Mesenchymal stem cell (in vitro differentiated cells and primary cell): ENCODE data around the gene GRB2.
"Not testable (repeated sequence)": the region's sequence is repeated elsewhere in the genome, so short reads cannot be mapped to it uniquely, and the experiment has no call there.

Experiments
- DNase-seq: peaks from one replicate; pipeline ENCODE4 v3.0.0-alpha.2; 2013
- H2AFZ ChIP-seq: one replicate; pipeline ENCODE4 v1.6.1; 2013; ENCODE audit warnings: low read depth, mild to moderate bottlenecking, control low read depth, inconsistent platforms, low read length, moderate library complexity
- H2AK5ac ChIP-seq: 2 replicates; pipeline ENCODE4 v1.6.1; 2013; ENCODE audit warnings: low read length, moderate library complexity, mild to moderate bottlenecking, inconsistent platforms; ENCODE audit not compliant: severe bottlenecking
- H2BK120ac ChIP-seq: one replicate; pipeline ENCODE4 v1.6.1; 2013; ENCODE audit warnings: low read depth, mild to moderate bottlenecking, inconsistent platforms, low read length, moderate library complexity
- H2BK12ac ChIP-seq, 2 experiments: one replicate each; pipeline ENCODE4 v1.6.1; 2013; ENCODE audit warnings: inconsistent platforms in 2 of 2, low read length in 2 of 2, mild to moderate bottlenecking in 2 of 2, moderate library complexity in 2 of 2, control low read depth in 1 of 2
- H2BK15ac ChIP-seq: one replicate; pipeline ENCODE4 v1.6.1; 2013; ENCODE audit warnings: mild to moderate bottlenecking, low read depth, inconsistent platforms; ENCODE audit not compliant: poor library complexity, severe bottlenecking
- H2BK5ac ChIP-seq: 2 replicates; pipeline ENCODE4 v1.6.1; 2013; ENCODE audit warnings: low read depth, mild to moderate bottlenecking, low read length, control low read depth, inconsistent platforms; ENCODE audit not compliant: poor library complexity, severe bottlenecking
- H3K14ac ChIP-seq, 2 experiments: one replicate each; pipeline ENCODE4 v1.6.1; 2013; ENCODE audit warnings: inconsistent platforms in 2 of 2, low read length in 2 of 2, control low read depth in 1 of 2, mild to moderate bottlenecking in 1 of 2, moderate library complexity in 1 of 2
- H3K18ac ChIP-seq, 2 experiments: one replicate each; pipeline ENCODE4 v1.6.1; 2013; ENCODE audit warnings: inconsistent platforms in 2 of 2, low read length in 2 of 2, control low read depth in 1 of 2, low read depth in 1 of 2, mild to moderate bottlenecking in 1 of 2
- H3K23ac ChIP-seq, 2 experiments: one replicate each; pipeline ENCODE4 v1.6.1; 2013; ENCODE audit warnings: inconsistent platforms in 2 of 2, low read length in 2 of 2, mild to moderate bottlenecking in 2 of 2, moderate library complexity in 2 of 2, control low read depth in 1 of 2
- H3K27ac ChIP-seq: 2 replicates; pipeline ENCODE4 v1.5.1; 2013; ENCODE audit warnings: mild to moderate bottlenecking, moderate library complexity, low read length, control low read depth, inconsistent platforms; ENCODE audit not compliant: poor library complexity, severe bottlenecking
- H3K27me3 ChIP-seq, 2 experiments: 2 replicates each; pipeline versions ENCODE4 v1.6.1 to v1.7.0; 2013; ENCODE audit warnings: low read length in 2 of 2, mild to moderate bottlenecking in 2 of 2, moderate library complexity in 2 of 2, control low read depth in 1 of 2, inconsistent platforms in 1 of 2; ENCODE audit not compliant: control insufficient read depth in 1 of 2, insufficient read depth in 1 of 2
- H3K36me3 ChIP-seq, 2 experiments: 2 replicates each; pipeline versions ENCODE4 v1.6.1 to v1.7.0; 2013; ENCODE audit warnings: low read length in 2 of 2, control low read depth in 1 of 2, inconsistent platforms in 1 of 2, low read depth in 1 of 2, mild to moderate bottlenecking in 1 of 2; ENCODE audit not compliant: insufficient read depth in 2 of 2, control insufficient read depth in 1 of 2
- H3K4ac ChIP-seq, 2 experiments: one replicate each; pipeline ENCODE4 v1.6.1; 2013; ENCODE audit warnings: inconsistent platforms in 2 of 2, low read length in 2 of 2, mild to moderate bottlenecking in 2 of 2, moderate library complexity in 2 of 2, control low read depth in 1 of 2, low read depth in 1 of 2
- H3K4me1 ChIP-seq: 2 replicates; pipeline ENCODE4 v1.6.1; 2013; ENCODE audit warnings: low read depth, low read length, control low read depth; ENCODE audit not compliant: control insufficient read depth, insufficient read depth
- H3K4me2 ChIP-seq: 2 replicates; pipeline ENCODE4 v1.6.1; 2013; ENCODE audit warnings: low read length, mild to moderate bottlenecking, inconsistent platforms; ENCODE audit not compliant: poor library complexity, severe bottlenecking
- H3K4me3 ChIP-seq, 2 experiments: 2 replicates each; pipeline versions ENCODE4 v1.5.1 to v1.7.0; 2013; ENCODE audit warnings: low read length in 2 of 2, mild to moderate bottlenecking in 2 of 2, control low read depth in 1 of 2, low read depth in 1 of 2; ENCODE audit not compliant: insufficient read depth in 1 of 2
- H3K79me1 ChIP-seq: replicated peaks from 2 replicates; pipeline ENCODE4 v1.6.1; 2013; ENCODE audit warnings: mild to moderate bottlenecking, control low read depth, low read length, inconsistent platforms; ENCODE audit not compliant: poor library complexity, severe bottlenecking
- H3K9ac ChIP-seq: 2 replicates; pipeline ENCODE4 v1.7.0; 2013; ENCODE audit warnings: mild to moderate bottlenecking, low read length, moderate library complexity
- H3K9me3 ChIP-seq: 2 replicates; pipeline ENCODE4 v1.7.0; 2013; ENCODE audit warnings: mild to moderate bottlenecking, low read length; ENCODE audit not compliant: control insufficient read depth
- H4K8ac ChIP-seq: one replicate; pipeline ENCODE4 v1.6.1; 2013; ENCODE audit warnings: inconsistent platforms, mild to moderate bottlenecking, low read length, moderate library complexity
- H4K91ac ChIP-seq: one replicate; pipeline ENCODE4 v1.6.1; 2013; ENCODE audit warnings: mild to moderate bottlenecking, low read length, inconsistent platforms
- WGBS: methylation state at CpG from one replicate; pipeline ENCODE4 v1.1.7; 2013; ENCODE audit warnings: mixed read lengths; 5-methylcytosine and 5-hydroxymethylcytosine counted together

GRB2 gene

DNA sequence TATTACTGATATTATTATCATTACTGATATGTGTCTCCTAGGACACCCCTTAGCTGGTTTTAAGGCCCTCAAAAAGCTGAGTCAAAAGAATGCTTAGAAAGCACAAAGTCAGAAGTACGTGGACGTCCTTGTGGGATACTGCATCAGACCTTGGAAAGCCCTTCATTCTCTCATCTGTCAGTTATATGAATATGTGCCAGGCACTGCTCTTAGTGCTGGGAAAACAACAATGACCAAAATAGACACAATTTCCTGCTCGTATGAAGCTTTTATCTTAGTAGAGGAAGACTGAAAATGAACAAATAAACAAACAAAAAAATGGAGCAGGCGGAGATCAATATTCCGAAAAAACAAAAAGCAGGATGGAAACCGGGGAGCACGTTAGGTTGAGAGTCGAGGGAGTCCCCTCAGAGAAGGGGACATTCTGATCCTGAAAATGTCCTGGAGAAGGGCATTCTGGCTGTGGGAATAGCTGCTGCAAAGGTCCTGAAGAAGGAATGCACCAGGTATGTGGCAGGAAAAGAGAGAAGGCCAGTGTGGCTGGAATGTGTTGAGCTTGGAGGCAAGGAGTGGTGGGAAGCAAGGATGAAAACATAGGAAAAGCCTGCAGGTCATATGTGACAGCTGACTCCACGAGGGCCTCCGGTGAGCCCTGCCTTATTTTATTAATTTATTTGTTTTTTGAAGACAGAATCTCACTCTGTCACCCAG, 35.4 kb upstream of the GRB2 start:
- H3K9ac ChIP-seq, result peak overlapping the region; percentile 13
- no peak overlapping the region for H2BK15ac ChIP-seq
- H3K27me3 ChIP-seq, result no peaks in the 10 kb centered on the region
- no peak overlapping the region for H2AK5ac ChIP-seq
- 76% methylated on average over 10 of the region's 10 CpGs for WGBS
- no peak overlapping the region for H3K27ac ChIP-seq
- H2AFZ ChIP-seq, result peak overlapping the region; percentile 6
- peak overlapping the region; percentile 23 for H4K91ac ChIP-seq
- no peak overlapping the region for H2BK5ac ChIP-seq
- H3K4me1 ChIP-seq, result peaks cover 2% of the 10 kb centered on the region
- H3K18ac ChIP-seq, result no peak overlapping the region
- no peaks in the 10 kb centered on the region for H3K9me3 ChIP-seq
- no peak overlapping the region for H2BK120ac ChIP-seq
- no peak overlapping the region for H3K14ac ChIP-seq
- no peak overlapping the region for H3K23ac ChIP-seq
- H3K79me1 ChIP-seq, result no peaks in the 10 kb centered on the region
- H4K8ac ChIP-seq, result no peak overlapping the region
- H2BK12ac ChIP-seq, result no peak overlapping the region
- H3K36me3 ChIP-seq, result no peaks in the 10 kb centered on the region
- no peak overlapping the region for H3K4ac ChIP-seq
- H3K4me3 ChIP-seq, result no peak overlapping the region
- H3K4me2 ChIP-seq, result no peak overlapping the region
- no peak for DNase-seq

DNA sequence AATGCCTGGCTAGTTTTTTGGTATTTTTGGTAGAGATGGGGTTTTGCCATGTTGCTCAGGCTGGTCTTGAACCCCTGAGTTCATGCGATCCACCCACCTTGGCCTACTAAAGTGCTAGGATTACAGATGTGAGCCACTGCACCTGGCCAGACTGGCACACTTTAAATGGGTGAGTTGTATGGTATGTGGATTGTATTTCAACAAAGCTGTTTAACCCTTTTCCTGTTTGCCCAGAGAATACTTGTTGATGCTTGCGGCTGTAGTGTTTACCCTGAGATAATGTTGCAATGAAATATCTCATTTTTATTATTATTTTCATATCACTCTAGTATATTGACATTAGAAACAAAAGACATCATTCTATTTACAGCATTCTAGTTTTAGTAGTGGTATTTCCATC, 33.8 kb upstream of the GRB2 start:
- Histone ChIP-seq H2BK15ac (no peak overlapping the region), H3K14ac (no peak overlapping the region), H4K91ac (no peak overlapping the region), H3K27me3 (peaks cover 0 to 10% of the 10 kb centered on the region in 2 experiments), H3K18ac (no peak overlapping the region), H3K79me1 (no peaks in the 10 kb centered on the region), H2BK120ac (no peak overlapping the region), H3K36me3 (no peaks in the 10 kb centered on the region), H3K4ac (no peak overlapping the region), H3K9ac (no peak overlapping the region), H3K27ac (no peak overlapping the region), H2BK5ac (no peak overlapping the region), H3K4me1 (peaks cover 2% of the 10 kb centered on the region), H2AFZ (no peak overlapping the region), H3K4me3 (no peak overlapping the region), H3K4me2 (no peak overlapping the region), H3K9me3 (no peaks in the 10 kb centered on the region), H4K8ac (no peak overlapping the region), H2BK12ac (no peak overlapping the region), H3K23ac (no peak overlapping the region), H2AK5ac (no peak overlapping the region)
- no peak for DNase-seq
- WGBS, result 97% methylated on average over 1 of the region's 2 CpGs

DNA sequence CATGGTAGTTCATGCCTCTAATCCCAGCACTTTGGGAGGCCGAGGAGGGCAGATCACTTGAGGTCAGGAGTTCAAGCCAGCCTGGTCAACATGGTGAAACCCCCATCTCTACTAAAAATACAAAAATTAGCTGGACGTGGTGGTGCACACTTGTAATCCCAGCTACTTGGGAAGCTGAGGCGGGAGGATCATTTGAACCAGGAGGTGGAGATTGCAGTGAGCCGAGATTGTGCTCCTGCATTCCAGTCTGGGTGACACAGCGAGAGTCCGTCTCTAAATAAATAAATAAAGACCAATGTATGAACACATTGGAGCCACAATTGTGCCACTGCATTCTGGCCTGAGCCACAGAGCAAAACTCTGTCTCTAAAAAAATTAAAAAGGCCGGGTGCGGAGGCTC, 31.9 kb upstream of the GRB2 start:
- not testable (repeated sequence) for H4K91ac ChIP-seq, DNase-seq, H2BK15ac ChIP-seq

GRCh38 chr17:75434433-75434832, 29.0 kb upstream of the GRB2 start:
- H3K14ac ChIP-seq, H3K79me1 ChIP-seq, H2BK12ac ChIP-seq, H3K36me3 ChIP-seq, H3K4ac ChIP-seq, H2AFZ ChIP-seq, H4K91ac ChIP-seq, H4K8ac ChIP-seq, H3K18ac ChIP-seq, H3K27ac ChIP-seq, H2BK5ac ChIP-seq, H2AK5ac ChIP-seq, H2BK15ac ChIP-seq, H3K9me3 ChIP-seq, H3K4me3 ChIP-seq, H2BK120ac ChIP-seq, H3K4me1 ChIP-seq, H3K9ac ChIP-seq, H3K4me2 ChIP-seq, H3K23ac ChIP-seq: not testable (repeated sequence)
- DNase-seq, result peak; percentile 41
- WGBS, result 88% methylated on average over 4 of the region's 6 CpGs
- peaks cover 0 to 17% of the 10 kb centered on the region in 2 experiments for H3K27me3 ChIP-seq

More for the DNA sequence above, 31.9 kb upstream of the GRB2 start:
- not testable (repeated sequence) for H3K4me3 ChIP-seq, H3K14ac ChIP-seq, H2AK5ac ChIP-seq, H3K9ac ChIP-seq, H3K4ac ChIP-seq, H2BK120ac ChIP-seq, H3K36me3 ChIP-seq, H3K79me1 ChIP-seq, H2BK5ac ChIP-seq, H3K18ac ChIP-seq, H3K27ac ChIP-seq, H3K9me3 ChIP-seq, H4K8ac ChIP-seq, H2BK12ac ChIP-seq, H3K23ac ChIP-seq, H3K4me2 ChIP-seq, H2AFZ ChIP-seq, H3K4me1 ChIP-seq
- WGBS, result 81% methylated on average over 8 of the region's 8 CpGs
- H3K27me3 ChIP-seq, result peaks cover 0 to 17% of the 10 kb centered on the region in 2 experiments
